HG03558 (cell line): Measurements from ENCODE around the gene AKT1.

Experiments used
- ATAC-seq: cut with Tn5 transposase; IDR thresholded peaks from one replicate; pipeline ENCODE4 v1.9.1; 2021; ENCODE audit warnings: moderate number of reproducible peaks; ENCODE audit not compliant: unreplicated experiment; ENCODE audit errors: extremely low read depth

The AKT1 gene

GRCh38 chr14:104743461-104744380, 51.8 kb downstream of the AKT1 start:
- no peak for ATAC-seq

GRCh38 chr14:104742586-104743455, 52.7 kb downstream of the AKT1 start:
- no peak for ATAC-seq

- no peak for ATAC-seq
Observed at GRCh38 chr14:104741803-104742251, 53.7 kb downstream of the AKT1 start.

GRCh38 chr14:104741108-104741802, 54.3 kb downstream of the AKT1 start:
- ATAC-seq: no peak

GRCh38 chr14:104739546-104740516, 55.7 kb downstream of the AKT1 start:
- no peak for ATAC-seq

GRCh38 chr14:104739026-104739425, 56.5 kb downstream of the AKT1 start:
- ATAC-seq: no peak

GRCh38 chr14:104738375-104739019, 57.1 kb downstream of the AKT1 start:
- no peak for ATAC-seq

- no peak for ATAC-seq
Observed at GRCh38 chr14:104735830-104736642, 59.5 kb downstream of the AKT1 start.

- no peak for ATAC-seq
Observed at GRCh38 chr14:104734991-104735779, 60.4 kb downstream of the AKT1 start.

- ATAC-seq: no peak
Observed at GRCh38 chr14:104734601-104734990, 61.0 kb downstream of the AKT1 start.

- no peak for ATAC-seq
Observed at GRCh38 chr14:104734051-104734587, 61.4 kb downstream of the AKT1 start.

- ATAC-seq: no peak
Observed at GRCh38 chr14:104732931-104733681, 62.4 kb downstream of the AKT1 start.

GRCh38 chr14:104732355-104732804, 63.2 kb downstream of the AKT1 start:
- no peak for ATAC-seq

GRCh38 chr14:104731320-104732294, 63.9 kb downstream of the AKT1 start:
- ATAC-seq: no peak

- no peak for ATAC-seq
Observed at GRCh38 chr14:104730487-104730886, 65.1 kb downstream of the AKT1 start.
